ENCODE data around the gene LRTM2.

LRTM2 gene

GRCh38 chr12:1857821-1858220 is 37.5 kb downstream of the LRTM2 start:
- in situ Hi-C loops (cut with HindIII; ENCODE audit: low sequenced_read_pairs) = no loop called here

DNA sequence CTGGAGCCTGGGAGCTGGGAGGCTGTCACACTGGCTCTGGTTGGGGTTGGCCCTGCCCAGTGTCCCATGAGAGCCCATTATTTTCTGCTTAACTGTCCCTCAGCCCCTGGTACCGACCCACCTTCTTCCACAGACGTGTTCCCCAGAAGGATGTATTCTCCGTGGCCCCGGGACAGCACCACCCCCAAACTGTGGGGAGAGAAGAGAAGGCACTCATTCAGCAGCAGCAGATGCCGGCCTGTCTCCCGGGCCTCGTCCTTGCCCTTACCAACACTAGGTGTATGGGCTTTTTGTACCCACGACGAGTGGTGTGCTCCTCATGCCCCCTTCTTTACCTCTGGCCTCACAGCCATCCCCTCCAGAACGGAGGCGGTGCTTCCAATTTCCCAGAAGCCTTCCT is 38.1 kb downstream of the LRTM2 start:
- in situ Hi-C loops (cut with HindIII; ENCODE audit: low sequenced_read_pairs) = no loop called here

GRCh38 chr12:1859643-1860042 is 39.3 kb downstream of the LRTM2 start:
- in situ Hi-C loops (cut with HindIII; ENCODE audit: low sequenced_read_pairs) = no loop called here

DNA sequence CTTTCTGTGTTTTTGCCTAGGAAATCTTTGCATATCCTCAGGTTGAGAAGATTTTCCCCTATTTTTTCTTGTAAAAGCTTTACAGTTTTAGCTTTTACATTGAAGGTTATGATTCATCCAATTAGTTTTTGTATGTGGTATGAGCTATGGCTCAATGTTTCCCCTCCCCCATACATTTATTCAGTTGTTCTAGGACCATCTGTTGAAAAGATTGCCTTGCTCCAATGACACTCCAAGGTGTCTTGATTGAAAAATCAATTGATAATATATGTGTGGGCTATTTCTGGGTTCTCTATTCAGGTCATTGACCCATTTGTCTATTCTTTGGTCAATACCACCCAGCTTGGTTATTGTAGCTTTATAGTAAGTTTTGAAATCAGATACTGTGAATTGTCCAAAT is 42.6 kb downstream of the LRTM2 start:
- in situ Hi-C loops (cut with HindIII; ENCODE audit: low sequenced_read_pairs) = no loop called here

- in situ Hi-C loops (cut with HindIII; ENCODE audit: low sequenced_read_pairs) = no loop called here
Measured at GRCh38 chr12:1863823-1864222, 43.5 kb downstream of the LRTM2 start.

GRCh38 chr12:1864456-1864855 is 44.1 kb downstream of the LRTM2 start:
- in situ Hi-C loops (cut with HindIII; ENCODE audit: low sequenced_read_pairs) = no loop called here

DNA sequence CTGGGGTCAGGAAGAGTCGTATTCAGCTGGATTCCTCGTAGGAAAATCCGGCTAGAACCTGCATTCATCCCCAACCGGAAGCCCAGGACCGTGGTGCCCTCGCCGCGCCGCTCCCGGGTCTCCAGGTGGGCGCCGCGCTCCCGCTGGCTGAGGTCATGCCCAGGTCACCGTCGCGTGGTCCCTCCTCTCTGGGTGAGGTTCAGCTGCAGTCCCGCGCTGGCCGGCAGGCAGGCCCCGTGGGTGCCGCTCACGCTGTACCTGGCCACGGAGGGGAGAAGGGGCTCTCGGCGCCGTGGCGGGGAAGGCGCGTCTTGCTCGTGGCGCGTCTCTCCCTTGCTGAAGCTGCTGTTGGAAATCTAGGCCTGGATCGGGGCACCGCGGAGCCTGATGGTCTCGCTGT is 44.5 kb downstream of the LRTM2 start:
- in situ Hi-C loops (cut with HindIII; ENCODE audit: low sequenced_read_pairs) = no loop called here

DNA sequence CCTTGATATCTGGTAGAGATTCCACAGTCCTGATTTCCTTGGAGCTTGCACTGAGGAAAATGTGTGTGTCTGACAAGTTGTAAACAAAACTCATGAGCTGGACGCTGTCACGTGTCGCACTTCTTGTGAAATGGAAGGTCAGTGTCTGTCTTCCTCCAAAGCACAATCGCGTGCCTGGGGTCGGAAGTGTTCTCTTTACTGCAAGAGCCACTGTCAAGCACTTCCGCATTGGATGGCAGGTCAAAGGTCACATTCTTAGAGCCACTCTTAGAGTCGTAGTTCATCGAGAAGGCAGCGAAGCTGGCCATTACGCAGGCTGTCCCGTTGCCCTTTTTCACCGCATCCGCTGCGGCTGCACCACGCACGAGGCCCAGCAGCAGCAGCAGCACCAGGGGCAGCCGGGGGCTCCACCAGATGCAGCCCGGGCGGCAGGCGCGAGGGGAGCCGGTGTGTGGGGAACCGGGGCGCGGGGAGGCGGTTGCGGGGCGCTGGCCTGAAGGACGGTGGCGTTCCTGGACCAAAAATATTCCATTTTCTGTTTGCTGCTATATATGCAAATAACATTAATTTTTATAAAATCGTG is 45.0 kb downstream of the LRTM2 start:
- in situ Hi-C loops (cut with HindIII; ENCODE audit: low sequenced_read_pairs) = no loop called here

GRCh38 chr12:1869145-1869544 is 48.8 kb downstream of the LRTM2 start:
- in situ Hi-C loops (cut with HindIII; ENCODE audit: low sequenced_read_pairs) = no loop called here

- in situ Hi-C loops (cut with HindIII; ENCODE audit: low sequenced_read_pairs) = no loop called here
Measured at GRCh38 chr12:1870086-1870485, 49.7 kb downstream of the LRTM2 start.

- in situ Hi-C loops (cut with HindIII; ENCODE audit: low sequenced_read_pairs) = no loop called here
Measured at GRCh38 chr12:1870998-1871917, 50.9 kb downstream of the LRTM2 start.

- in situ Hi-C loops (cut with HindIII; ENCODE audit: low sequenced_read_pairs) = no loop called here
Measured at GRCh38 chr12:1872001-1872400, 51.6 kb downstream of the LRTM2 start.

DNA sequence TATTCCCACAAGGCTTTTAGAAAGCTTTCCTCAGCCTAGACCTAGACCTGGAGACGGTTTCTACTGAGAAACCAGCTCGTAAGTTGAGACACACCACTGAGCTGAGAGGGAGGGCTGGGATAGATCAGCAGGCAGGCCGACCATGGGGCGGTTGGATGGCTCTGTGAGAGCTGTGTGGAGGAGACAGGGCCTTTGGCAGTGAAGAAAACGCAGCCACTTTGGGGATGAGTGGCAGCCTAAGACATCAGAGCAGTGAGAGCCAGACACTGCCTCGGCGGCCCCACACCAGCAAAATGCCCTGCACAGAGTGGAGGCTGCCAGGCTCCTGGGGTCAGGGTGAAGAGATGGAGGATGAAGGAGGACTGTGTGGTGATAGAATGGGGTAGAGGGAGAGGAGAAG is 52.1 kb downstream of the LRTM2 start:
- in situ Hi-C loops (cut with HindIII; ENCODE audit: low sequenced_read_pairs) = no loop called here

- in situ Hi-C loops (cut with HindIII; ENCODE audit: low sequenced_read_pairs) = no loop called here
Measured at GRCh38 chr12:1873531-1874510, 53.5 kb downstream of the LRTM2 start.

GRCh38 chr12:1875608-1876007 is 55.2 kb downstream of the LRTM2 start:
- in situ Hi-C loops (cut with HindIII; ENCODE audit: low sequenced_read_pairs) = no loop called here

- in situ Hi-C loops (cut with HindIII; ENCODE audit: low sequenced_read_pairs) = no loop called here
Measured at GRCh38 chr12:1876086-1876485, 55.7 kb downstream of the LRTM2 start.

GRCh38 chr12:1877169-1877878 is 57.0 kb downstream of the LRTM2 start:
- in situ Hi-C loops (cut with HindIII; ENCODE audit: low sequenced_read_pairs) = no loop called here

GRCh38 chr12:1878214-1878613 is 57.8 kb downstream of the LRTM2 start:
- in situ Hi-C loops (cut with HindIII; ENCODE audit: low sequenced_read_pairs) = no loop called here

DNA sequence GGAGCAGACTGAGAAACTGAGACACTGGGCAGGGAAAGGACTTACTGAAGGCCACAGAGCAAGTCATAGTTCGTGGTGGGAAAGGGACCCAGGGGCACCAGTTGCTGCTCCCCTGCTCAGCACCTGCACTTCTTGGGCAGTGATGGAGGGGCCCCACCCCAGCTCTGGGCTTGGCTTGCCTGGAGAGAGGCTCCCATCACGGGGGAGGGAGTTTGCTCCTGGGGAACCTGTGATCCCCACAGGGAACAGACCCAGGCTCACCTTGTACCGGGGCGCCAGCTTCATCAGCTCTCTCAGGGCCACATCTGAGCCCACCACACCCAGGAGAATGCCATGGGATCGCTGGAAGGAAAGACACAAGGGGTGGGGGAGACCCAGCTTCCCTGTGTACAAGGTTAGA is 58.3 kb downstream of the LRTM2 start:
- in situ Hi-C loops (cut with HindIII; ENCODE audit: low sequenced_read_pairs) = no loop called here

DNA sequence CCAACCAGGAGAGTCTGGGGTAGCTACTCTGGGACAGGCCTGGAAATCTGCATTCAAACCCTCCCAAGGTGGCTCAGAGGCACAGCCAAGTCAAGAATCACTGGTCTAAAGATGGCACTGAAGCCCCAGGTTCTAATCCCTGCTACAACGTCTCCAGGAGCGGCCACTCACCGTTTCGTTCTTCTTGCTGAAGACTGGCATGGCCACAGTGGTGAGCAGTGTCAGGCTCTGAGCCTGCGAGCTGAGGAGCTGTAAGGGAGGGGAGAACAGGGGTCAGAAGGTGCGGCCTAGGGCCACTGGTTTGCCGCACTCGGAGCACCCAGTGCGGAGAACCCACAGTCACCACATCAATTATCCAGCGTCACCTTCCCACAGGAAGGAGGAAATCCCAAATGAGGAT is 59.3 kb downstream of the LRTM2 start:
- in situ Hi-C loops (cut with HindIII; ENCODE audit: low sequenced_read_pairs) = no loop called here
